CD4-positive, alpha-beta T cell treated with Interleukin-12 subunit alpha and Interleukin-12 subunit beta, for 1 hour (primary cell): ENCODE measurements around the gene TMEM218.

Experiments used
- DNase-seq: peaks from one replicate; pipeline ENCODE4 v3.0.0-alpha.2; 2020

Gene TMEM218

DNA sequence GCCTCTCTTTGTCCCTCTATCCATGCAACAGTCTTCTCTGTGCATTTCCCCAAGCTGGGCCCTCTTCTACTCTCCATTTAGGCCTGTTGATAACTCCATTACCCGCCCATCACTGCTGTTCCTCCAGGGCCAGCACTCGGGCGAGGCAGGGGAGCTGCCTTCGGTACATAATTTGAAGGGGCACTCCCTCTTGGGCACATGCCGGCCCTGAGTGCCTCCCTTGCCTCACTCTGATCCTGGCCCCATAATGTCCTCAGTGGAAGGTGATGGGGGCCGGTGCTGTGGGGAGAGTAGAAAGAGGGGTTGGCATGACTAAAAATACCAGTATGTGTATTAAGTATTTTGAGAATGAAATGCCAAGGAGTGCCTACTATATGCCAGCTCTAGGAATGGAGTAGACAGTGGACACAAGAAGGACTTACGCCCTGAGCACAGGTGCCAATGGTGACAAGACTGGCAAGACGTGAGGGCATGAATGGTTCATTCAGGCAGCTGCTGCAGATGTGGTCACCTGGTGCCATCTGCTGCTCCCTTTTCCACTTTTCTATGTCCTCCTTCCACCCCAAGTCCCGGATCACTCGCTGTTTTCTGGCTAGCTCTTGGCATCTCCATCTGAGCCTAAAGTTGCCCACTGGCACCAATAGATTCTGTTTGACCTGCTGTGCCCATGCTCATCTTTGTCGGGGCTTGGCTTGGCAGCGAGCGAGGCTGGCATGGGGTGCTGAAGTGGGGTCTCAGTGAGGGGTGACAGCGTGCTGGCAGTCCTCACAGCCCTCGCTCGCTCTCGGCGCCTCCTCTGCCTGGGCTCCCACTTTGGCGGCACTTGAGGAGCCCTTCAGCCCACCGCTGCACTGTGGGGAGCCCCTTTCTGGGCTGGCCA, 22.6 kb downstream of the TMEM218 start:
- DNase-seq: no peak

DNA sequence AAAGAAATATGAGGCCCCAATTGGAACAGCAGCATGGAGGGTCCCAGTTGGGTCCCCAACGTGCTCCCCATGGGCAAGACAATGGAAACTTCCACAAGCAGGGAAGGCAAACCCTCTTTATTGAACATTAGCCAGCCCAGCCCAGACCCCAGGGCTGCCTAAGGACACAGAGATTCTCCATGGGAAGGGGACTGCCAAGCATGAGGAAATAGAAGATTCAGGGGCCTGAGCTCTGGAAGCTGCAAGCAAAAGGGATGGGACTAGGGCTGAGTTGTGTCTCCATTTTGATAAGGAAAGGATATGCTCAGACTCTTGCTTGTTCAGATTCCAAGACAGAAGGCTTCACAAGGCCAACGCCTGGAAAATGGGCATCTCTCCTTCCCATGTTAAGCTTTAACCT, 23.3 kb downstream of the TMEM218 start:
- no peak for DNase-seq

DNA sequence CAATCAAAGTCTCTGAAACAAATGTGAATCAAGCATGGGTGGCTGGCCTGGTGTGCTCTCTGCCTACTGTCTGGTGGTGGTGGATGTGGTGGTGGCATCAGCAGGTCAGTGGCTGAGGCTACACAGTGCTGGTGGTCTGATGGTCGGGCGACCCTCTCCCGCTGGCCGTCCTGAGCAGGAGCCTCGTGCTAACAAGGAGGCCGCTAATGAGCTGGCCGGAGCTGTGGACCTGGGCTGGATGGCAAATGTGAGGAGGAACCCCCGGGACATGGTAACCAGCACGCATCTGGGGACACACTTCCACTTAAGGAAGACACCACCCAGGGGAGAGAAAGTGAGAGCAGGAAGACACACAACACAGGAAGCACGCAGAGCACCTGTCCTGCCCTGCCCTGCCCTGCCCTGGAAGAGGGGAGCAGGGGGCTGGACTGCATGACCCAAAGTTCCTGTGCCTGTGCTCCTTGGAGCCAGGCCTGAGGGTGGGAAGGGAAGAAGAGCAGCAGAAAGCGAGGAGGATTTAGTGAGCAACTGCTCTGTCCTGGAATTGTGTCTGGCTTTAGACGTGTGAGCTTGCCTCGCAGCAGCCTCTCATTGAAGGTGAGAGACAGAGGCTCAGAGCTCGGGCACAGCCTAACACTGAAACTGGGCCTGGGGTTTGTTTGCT, 24.7 kb downstream of the TMEM218 start:
- DNase-seq: no peak

DNA sequence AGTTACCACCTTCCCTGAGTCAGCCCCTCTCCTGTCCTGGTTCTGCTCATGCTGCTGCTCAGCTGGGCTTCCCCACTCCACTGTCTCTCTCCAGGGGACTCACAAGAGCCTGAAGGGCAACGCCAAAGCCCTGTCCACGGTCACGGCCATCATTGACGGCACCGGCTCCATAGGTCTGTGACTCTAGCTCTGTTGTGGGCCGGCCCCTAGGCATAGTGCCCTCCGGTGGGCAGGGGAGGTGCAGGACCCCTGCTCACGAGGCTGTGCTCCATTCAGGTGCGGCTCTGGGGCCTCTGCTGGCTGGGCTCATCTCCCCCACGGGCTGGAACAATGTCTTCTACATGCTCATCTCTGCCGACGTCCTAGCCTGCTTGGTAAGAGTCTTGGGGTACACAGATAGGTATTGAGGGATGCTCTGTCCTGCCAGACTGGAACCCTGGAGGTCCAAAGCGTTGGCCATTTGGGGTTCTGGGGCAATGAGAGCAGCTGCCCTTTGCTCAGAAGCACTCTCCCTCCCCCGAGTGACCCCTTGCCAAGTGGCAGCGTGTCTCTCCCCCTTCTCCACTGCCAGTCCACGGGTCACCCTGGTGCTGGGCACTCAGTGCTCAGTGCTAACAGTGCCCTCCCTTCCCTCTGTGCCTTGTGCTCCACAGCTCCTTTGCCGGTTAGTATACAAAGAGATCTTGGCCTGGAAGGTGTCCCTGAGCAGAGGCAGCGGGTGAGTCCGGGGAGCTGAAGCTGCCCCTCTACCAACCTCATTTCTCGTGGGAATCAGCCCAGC, 25.9 kb downstream of the TMEM218 start:
- DNase-seq: no peak

DNA sequence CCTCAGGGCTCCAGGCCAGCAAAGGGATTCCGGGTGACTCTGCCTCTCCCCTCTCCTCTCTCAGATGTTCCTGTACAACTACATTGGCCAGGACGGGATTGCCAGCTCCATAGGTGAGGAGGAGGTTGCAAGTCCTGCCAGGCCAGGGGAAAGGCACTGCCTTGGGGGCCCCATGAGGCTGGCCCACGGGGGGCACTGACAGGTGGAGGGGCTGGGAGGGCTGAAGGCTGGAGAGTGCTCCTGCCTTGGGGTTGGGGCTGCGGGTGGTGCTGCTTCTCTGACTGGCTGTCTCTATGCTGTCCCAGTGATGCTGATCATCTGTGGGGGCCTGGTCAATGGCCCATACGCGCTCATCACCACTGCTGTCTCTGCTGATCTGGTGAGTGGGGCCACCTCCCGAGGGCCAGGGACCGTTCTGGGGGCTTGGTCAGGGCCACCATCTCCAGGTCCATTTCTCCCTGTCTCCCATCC, 26.6 kb downstream of the TMEM218 start:
- no peak for DNase-seq

DNA sequence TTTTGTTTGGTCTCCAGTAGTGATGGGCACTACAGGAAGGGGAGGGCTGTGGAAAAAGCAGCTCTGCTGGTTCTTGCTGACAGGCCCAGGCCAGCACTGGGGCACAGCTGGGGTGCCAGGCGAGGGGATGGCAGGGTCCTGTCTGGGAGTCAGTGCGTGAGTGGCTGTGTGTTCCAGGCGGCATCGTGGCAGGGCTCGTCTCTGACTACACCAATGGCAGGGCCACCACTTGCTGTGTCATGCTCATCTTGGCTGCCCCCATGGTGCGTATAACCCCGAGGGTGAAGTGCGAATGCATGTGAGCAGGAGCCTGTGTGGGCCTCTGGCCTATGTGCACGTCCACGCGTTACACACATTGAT, 27.4 kb downstream of the TMEM218 start:
- DNase-seq: no peak

DNA sequence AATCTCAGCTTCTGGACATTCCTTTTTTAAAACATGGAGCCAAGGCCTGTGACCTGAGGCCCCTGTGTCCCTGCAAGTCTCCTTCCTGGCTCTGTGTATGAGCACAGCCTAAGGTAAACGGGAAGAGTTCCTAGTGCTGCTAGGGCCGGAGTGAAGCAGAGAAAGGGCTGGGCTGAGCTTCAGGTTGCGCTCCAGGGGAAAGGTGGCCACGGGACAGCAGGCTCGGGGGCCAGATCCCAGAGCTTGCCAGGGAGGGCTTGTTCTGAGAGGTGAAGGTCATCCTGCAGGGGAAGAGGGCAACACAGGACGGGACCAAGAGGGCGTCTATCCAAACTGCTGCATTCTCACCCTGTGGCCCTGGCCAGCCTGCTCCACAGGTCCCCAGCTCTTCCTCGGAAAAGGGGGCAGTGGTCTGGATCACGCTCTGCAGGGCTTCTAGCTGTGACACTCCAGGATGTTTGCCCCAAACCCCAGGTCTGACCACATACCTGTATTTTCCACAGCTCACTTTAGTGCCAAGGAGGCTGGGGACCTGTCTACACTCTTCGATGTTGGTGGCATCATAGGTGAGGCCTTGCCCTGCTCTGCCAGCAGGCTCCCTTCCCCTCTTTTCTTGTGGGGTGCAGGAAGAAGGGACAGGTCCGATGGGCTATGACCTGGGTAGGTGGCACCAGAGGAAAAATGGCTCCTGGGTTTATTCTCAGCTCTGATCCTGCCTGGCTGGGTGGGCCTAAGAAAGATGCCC, 27.9 kb downstream of the TMEM218 start:
- no peak for DNase-seq

DNA sequence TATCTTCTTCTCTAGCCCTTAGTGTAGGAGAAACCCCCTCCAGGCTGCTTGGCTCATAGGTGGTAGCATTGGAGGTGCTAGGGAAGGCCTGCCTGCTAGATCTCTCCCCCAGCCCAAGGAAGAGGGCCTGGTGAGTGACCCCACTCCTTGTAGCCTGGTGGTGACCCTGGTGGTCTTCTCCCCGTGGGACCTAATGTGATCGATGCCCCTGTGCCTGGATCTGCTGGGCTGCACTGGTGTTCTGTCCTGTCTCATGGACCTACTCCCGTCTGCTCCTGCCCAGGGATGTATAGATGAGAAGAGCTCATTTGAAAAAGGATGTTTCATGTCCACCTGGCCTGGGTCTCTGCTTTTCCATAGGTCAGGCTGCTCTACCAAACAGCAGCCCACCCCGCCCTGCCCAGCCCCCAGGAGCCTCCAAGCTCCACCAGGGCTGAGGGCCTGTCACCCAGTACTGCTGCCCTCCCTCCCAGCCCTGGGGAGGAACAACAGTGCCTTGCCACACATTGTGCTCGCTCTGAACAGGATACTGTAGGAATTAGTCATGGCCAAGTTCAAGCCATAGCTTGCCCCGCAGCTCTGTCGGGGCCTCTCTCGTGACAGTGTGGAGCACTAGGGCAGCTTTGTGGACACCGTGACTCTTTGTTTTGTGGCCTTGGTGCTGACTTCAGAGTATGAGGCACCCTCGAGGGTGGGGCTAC, 28.7 kb downstream of the TMEM218 start:
- DNase-seq: no peak

DNA sequence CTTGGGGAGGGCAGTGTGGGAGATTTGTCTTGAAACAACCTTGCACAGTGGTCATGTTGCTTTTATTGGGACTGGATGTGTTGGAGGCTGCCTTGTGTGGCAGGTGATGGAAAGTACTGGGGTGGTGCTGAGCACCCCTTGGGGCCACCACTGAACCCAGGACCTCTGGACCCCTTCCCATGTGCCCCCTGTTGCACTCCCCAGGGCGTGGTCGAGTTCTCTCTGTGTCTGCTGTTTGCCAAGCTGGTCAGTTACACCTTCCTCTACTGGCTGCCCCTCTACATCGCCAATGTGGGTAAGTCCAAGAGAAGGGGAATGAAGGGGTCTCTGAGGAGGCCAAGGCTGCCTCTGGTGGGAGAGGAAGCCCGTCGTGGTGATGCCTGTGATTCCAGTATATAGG, 29.4 kb downstream of the TMEM218 start:
- no peak for DNase-seq

DNA sequence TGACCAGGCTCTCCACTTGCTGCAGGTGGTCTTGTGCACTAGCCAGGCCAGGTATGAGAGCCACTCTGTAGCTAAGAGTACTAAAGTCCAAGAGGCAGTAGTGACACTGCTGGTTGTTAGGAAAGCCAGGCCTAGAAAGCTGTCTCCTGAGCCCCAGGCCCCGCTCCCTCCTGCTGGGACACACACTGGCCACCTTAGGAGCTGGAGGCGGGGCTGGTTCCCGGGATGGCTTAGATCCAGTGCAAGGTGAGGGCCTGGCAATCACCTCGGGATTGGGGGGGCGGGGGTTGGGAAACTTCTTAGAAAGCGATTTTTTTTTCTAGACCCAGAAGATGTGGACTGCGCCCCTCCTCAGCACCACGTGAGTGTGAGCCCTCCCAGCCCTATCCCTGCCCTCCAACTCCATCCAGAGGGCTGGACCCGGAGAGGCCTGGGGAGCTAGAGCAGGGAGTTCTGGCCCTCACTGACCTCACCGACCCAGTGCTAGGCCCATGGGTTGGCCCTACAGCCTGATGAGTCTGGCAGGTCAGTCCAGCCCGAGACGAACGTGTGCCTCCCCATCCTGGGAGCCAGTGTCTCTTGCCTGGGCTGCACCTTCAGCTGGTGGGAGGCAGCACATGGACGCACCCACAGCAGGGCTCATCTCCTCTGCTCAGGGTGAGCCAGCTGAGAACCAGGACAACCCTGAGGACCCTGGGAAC, 30.2 kb downstream of the TMEM218 start:
- DNase-seq: no peak

DNA sequence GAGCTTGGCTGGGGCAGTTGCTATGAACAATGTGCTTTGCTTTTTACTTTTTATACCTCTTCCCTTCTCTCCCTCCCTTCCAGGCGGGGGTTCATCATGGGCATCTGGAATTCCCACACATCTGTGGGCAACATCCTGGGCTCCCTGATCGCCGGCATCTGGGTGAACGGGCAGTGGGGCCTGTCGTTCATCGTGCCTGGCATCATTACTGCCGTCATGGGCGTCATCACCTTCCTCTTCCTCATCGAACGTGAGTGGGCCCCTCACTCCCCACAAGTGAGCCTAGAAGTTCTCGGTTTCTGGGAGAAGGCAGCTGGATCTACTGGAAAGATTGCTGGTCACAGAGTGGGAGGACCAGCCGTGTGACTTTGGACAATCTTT, 30.9 kb downstream of the TMEM218 start:
- DNase-seq: no peak

DNA sequence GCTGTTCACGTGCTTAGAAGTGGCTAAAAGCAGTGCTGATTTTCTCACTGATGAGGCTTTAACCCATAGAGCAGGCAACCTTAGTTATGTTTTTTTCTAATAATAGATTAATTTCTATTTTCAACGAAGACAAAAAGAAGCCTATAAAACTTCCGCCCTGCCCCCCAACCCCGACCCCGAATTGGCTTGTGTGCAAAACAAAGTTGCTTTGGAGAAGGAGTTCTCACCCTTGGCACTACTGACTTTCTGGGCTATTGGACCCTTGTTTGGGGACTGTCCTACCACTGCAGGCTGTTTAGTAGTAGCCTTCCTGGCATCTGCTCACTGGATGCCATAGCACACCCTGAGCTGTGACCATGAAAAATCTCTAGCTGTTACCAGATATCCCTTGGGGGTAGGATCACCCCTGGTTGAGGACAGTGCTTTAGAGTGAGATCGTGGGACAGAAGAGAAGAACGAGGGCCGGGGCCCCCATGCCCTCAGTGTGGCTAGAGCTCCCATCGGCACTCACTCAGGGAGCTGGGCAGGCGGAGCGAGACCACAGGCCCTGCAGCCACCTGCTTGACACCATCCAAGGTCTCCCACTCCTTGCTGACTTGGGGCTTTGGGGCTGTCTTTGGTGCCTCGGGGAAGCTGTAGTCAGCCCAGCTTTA, 31.4 kb downstream of the TMEM218 start:
- no peak for DNase-seq

DNA sequence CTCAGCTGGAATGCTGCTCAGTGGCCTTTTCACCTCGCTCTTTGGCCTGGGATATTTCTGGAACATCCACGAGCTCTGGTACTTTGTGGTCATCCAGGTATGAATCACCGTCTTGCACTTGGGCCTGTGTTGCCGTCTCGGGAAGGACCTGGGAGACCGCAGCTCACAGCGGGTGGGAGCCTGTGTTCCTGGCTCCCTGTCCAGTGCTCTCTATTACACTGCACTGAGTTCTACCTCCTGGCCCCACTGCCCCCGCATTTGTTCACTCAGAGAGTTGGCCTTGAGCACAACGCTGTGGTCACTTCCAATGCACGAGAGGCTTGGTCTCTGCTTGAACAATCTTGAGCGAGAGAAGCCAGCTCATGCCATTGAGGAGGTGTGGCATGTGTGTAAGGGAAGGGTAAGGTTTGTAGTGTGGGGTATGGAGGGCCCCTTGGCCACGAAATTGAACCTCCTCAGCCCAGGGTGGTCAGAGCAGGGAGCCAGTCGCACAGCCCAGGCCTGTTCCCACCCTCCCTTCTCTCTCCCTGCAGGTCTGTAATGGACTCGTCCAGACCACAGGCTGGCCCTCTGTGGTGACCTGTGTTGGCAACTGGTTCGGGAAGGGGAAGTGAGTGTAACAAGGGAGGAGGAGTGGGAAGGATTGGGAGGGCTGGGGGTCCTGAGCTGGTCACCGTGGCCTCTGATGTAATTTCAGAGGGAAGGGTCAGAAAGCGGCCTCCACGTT, 32.1 kb downstream of the TMEM218 start:
- no peak for DNase-seq

DNA sequence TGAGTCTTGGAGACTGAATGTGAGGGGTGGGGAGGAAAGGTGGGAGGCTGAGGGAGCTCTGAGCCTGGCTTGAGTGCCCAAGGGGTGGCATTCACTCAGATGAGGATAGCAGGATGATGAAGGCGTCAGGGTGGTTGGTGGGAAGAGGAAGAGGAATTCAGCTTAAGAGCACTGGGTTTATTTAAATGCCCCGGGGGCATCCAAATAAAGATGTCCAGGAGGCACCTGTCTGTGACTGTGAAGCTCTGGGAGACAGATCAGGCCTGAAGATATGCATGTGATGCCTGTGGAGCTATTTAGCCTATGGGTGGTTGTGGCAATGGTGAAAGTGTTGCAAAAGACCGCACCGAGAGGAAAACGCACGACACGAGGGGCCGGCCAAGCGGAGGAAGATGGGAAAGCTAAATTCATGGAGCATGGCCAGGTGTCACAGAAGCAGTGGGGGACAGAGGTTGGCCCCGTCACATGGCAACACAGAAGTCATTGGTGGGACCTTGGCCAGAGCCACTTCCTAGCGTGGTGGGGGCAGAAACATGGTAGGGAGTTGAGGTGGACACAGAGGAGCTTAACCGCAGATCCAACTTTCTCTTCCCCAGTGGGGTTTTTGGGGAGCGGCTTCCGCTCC, 32.8 kb downstream of the TMEM218 start:
- no peak for DNase-seq

DNA sequence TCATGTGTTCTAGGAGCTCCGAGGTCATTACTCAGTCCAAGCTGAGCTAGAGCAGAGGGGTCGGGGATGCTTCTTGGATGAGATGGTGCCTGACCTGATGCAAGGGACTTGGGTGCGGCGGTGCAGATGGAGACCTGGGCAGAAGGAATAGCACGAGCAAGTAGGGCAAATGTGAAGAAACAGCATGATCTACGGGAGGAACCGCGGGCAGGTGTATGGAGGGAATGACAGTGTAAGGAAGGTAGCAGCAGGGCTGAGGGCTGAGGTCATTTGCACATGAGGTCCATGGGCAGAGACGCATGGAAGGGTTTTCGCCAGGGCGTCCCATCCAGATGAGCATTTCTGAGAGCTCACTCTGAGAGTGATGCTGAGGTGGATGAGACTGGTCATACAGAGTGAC, 33.4 kb downstream of the TMEM218 start:
- no peak for DNase-seq

DNA sequence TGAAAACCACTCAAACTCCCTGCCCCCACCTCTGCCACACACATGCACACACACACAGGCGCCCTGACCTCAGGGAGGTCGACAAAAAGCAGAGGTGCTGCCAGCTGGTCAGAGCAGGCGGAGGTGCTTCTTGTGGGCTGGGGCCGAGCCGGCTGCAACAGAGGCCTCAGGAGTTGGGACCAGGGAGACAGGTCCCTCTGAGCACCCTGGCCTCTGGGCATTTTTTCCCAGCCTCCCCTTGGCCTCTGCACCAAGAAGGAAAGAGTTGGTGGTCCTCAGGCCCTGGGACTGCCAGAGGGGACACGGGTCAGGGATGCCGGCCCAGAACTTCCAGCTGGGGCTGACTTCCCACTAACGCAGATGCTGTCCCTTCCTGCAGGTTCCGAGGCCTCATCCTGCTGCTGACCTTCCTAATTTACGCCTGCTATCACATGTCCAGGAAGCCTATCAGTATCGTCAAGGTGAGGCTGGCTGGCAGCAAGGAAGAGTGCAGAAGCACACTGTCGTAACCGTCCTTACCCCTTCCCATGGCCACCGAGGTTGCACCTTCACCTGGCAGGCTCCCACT, 35.0 kb downstream of the TMEM218 start:
- no peak for DNase-seq

DNA sequence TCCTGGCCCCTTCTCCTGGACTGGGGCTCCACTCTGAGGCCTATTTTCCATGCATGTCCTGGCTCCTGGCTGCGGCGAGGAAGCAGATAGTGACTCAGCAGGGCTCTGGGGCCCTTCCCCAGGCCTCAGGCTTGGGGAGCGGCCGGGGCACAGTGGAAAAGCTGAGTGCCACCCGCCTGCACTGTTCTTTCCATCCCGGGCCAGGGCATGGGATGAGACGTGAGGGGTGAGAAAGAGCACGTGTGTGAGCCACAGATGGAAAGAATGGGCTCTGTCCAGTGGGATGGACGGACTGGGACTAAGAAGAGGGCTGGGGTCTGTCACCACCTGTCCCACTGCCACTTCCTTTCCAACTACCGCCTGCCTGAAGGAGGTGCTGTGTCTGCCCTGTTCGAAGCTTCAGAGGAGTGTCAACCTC, 35.5 kb downstream of the TMEM218 start:
- no peak for DNase-seq

DNA sequence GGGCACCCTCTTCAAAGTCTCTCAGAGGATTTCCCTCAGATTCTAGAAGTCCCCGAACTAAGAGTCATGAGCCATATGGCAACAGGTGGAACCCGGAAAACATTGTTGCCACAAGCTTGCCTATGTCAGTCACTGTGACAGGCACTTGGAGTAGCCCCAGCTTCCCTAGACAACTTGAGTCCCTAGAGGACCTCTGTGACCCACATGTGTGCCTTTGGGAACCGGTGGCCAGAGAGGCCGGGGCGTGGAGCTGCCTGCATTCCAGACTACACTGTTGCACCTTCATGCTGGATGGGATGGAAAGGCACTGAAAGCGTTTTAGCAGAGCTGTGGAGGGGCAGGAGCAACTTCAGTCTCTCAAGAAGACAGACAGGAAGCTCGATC, 36.2 kb downstream of the TMEM218 start:
- DNase-seq: no peak

DNA sequence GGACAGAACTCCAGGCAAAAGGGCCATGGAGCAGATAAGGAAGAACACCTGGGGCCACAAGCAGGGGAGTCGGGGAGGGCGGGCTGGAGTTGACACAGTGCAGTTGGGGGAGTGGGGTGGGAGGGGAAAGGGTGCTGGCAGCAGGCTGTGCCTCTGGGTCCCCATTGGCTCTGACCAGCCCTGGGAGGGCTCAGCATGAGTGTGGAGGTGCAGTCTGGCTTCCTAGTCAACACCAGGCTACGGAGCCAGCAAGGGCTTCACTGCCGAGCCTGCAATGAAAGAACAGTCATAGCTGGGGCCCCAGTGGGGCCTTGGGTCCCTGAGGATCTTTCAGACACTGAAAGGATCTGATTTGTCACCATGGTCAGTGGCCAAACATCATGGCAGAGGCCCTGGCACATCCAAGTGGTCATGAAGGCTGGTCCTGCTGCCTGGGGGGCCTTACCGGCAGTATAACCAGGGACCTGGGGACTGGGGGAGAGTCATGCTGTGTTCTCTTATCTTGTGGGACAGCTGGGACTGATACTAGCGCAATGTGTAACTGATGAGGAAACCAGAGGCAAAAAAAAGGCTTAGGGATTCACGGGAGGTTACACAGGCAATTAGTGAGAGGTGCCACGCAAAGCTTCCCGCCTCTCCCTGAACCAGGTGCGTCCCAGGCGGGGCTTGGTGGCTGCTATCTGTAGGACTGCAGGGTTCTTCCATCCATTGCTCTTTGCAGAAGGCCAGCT, 36.8 kb downstream of the TMEM218 start:
- DNase-seq: no peak
